H1 (cell line): ENCODE results near the gene ITFG2. TPM values are rescaled to one million over a fixed set of nuclear protein-coding genes. Genes with fewer than 3 reads are reported as not detected.

ENCODE experiments used
- CTCF ChIA-PET: fragments of 300-600 bp; sonication (Branson Sonifier 250); formaldehyde crosslinking; loops from one replicate; lab custom pipeline; 2021; ENCODE audit not compliant: partially characterized antibody; lab: Charles Lee
- POLR2A ChIA-PET: fragments of 300-600 bp; sonication (Branson Sonifier 250); formaldehyde crosslinking; loops from one replicate; lab custom pipeline; 2021; ENCODE audit warnings: inconsistent platforms; ENCODE audit not compliant: partially characterized antibody; lab: Charles Lee
- DNase-seq, 2 experiments: peaks; one replicate each; pipeline versions ENCODE4 v3.0.0 to v3.0.0-alpha.2; 2010 to 2022; ENCODE audit warnings: low spot score in 2 of 2, low read depth in 1 of 2, mixed read lengths in 1 of 2
- FAIRE-seq: peaks from 2 replicates; lab custom pipeline; 2011; peaks lifted over from hg19 to GRCh38; lab: Jason Lieb, UNC
- H2AFZ ChIP-seq: 2 replicates; pipeline ENCODE4 v1.8.1; 2012; ENCODE audit warnings: low read length, inconsistent platforms
- H2AK5ac ChIP-seq: 2 replicates; pipeline ENCODE4 v1.6.1; 2013; ENCODE audit warnings: low read depth, low read length
- H2BK120ac ChIP-seq: replicated peaks from 2 replicates; pipeline ENCODE3; 2013; ENCODE audit warnings: low read depth, low read length, inconsistent platforms
- H2BK12ac ChIP-seq: 2 replicates; pipeline ENCODE4 v1.6.1; 2013; ENCODE audit warnings: low read depth, low read length
- H2BK15ac ChIP-seq: 2 replicates; pipeline ENCODE4 v1.6.1; 2013; ENCODE audit warnings: low read length
- H2BK20ac ChIP-seq: 2 replicates; pipeline ENCODE4 v1.6.1; 2013; ENCODE audit warnings: low read length
- H2BK5ac ChIP-seq: 2 replicates; pipeline ENCODE4 v1.6.1; 2013; ENCODE audit warnings: low read depth, low read length
- H3K14ac ChIP-seq: 2 replicates; pipeline ENCODE4 v1.6.1; 2013; ENCODE audit warnings: inconsistent platforms; ENCODE audit not compliant: insufficient read length
- H3K18ac ChIP-seq: 2 replicates; pipeline ENCODE4 v1.6.1; 2013; ENCODE audit warnings: low read length; ENCODE audit errors: extremely low read depth
- H3K23ac ChIP-seq: 2 replicates; pipeline ENCODE4 v1.6.1; 2013; ENCODE audit warnings: inconsistent platforms; ENCODE audit not compliant: insufficient read length
- H3K23me2 ChIP-seq: 2 replicates; pipeline ENCODE4 v1.6.1; 2013; ENCODE audit warnings: low read depth, low read length
- H3K27ac ChIP-seq: 2 replicates; pipeline ENCODE4 v1.6.1; 2011; ENCODE audit warnings: low read depth, low read length, inconsistent platforms
- H3K27me3 ChIP-seq, 4 experiments: replicated peaks in 1 of 4; 1 replicate in 1 of 4; 2 replicates in 3 of 4; pipeline versions ENCODE4 v1.6.1 to v1.8.1; 2011 to 2013; ENCODE audit warnings: low read length in 3 of 4, mild to moderate bottlenecking in 3 of 4, inconsistent platforms in 2 of 4, mixed read lengths in 2 of 4, moderate library complexity in 1 of 4; ENCODE audit not compliant: control insufficient read depth in 3 of 4, insufficient read depth in 3 of 4; ENCODE audit errors: extremely low read depth in 1 of 4
- H3K36me3 ChIP-seq, 4 experiments: 2 replicates each; pipeline versions ENCODE4 v1.6.1 to v1.8.1; 2011 to 2013; ENCODE audit warnings: mild to moderate bottlenecking in 4 of 4, low read length in 3 of 4, moderate library complexity in 2 of 4, control low read depth in 1 of 4, inconsistent platforms in 1 of 4; ENCODE audit not compliant: insufficient read depth in 4 of 4, control insufficient read depth in 2 of 4
- H3K4ac ChIP-seq: replicated peaks from 2 replicates; pipeline ENCODE3; 2013; ENCODE audit warnings: low read length, low read depth, mixed read lengths, inconsistent platforms; ENCODE audit not compliant: insufficient read length
- H3K4me1 ChIP-seq, 4 experiments: replicated peaks in 1 of 4; 1 replicate in 1 of 4; 2 replicates in 3 of 4; pipeline versions ENCODE4 v1.6.1 to v1.8.1; 2011 to 2013; ENCODE audit warnings: low read length in 3 of 4, inconsistent platforms in 2 of 4, mixed read lengths in 1 of 4; ENCODE audit not compliant: insufficient read depth in 4 of 4, control insufficient read depth in 3 of 4
- H3K4me2 ChIP-seq, 2 experiments: 2 replicates each; pipeline versions ENCODE4 v1.6.1 to v1.8.1; 2011 to 2013; ENCODE audit warnings: low read depth in 2 of 2, low read length in 2 of 2, control low read depth in 1 of 2, inconsistent platforms in 1 of 2, mild to moderate bottlenecking in 1 of 2; ENCODE audit not compliant: insufficient read depth in 1 of 2
- H3K4me3 ChIP-seq, 4 experiments: fragments of 200-600, 300-600 bp in 1 of 4; sonication (generic), shearing (Covaris generic), sonication (Bioruptor Twin) in 1 of 4; 2 replicates each; pipeline versions ENCODE4 v1.5.1 to v1.8.1; 2011 to 2016; ENCODE audit warnings: low read length in 4 of 4, low read depth in 3 of 4, control low read depth in 2 of 4, inconsistent platforms in 2 of 4, mild to moderate bottlenecking in 2 of 4, mixed read lengths in 1 of 4, moderate library complexity in 1 of 4; ENCODE audit not compliant: insufficient read depth in 2 of 4; ENCODE audit errors: extremely low read depth in 1 of 4
- H3K56ac ChIP-seq: replicated peaks from 2 replicates; pipeline ENCODE3; 2013; ENCODE audit warnings: low read depth, mild to moderate bottlenecking, mixed read lengths, low read length, inconsistent platforms; ENCODE audit not compliant: insufficient read length
- H3K79me1 ChIP-seq: 2 replicates; pipeline ENCODE4 v1.6.1; 2013; ENCODE audit warnings: low read depth, low read length, control low read depth
- H3K79me2 ChIP-seq, 2 experiments: 2 replicates each; pipeline versions ENCODE4 v1.6.1 to v1.8.1; 2012 to 2013; ENCODE audit warnings: low read length in 2 of 2, mild to moderate bottlenecking in 2 of 2, inconsistent platforms in 1 of 2; ENCODE audit not compliant: insufficient read depth in 2 of 2, control insufficient read depth in 1 of 2
- H3K9ac ChIP-seq, 4 experiments: replicated peaks in 1 of 4; 1 replicate in 1 of 4; 2 replicates in 3 of 4; pipeline versions ENCODE4 v1.6.1 to v1.8.1; 2011 to 2013; ENCODE audit warnings: low read depth in 3 of 4, low read length in 3 of 4, control low read depth in 2 of 4, mild to moderate bottlenecking in 2 of 4, moderate library complexity in 2 of 4, inconsistent platforms in 1 of 4; ENCODE audit errors: extremely low read depth in 1 of 4
- H3K9me3 ChIP-seq, 2 experiments: 2 replicates each; pipeline versions ENCODE4 v1.6.1 to v1.8.1; 2012 to 2013; ENCODE audit warnings: mild to moderate bottlenecking in 2 of 2, moderate library complexity in 2 of 2, control low read depth in 1 of 2, inconsistent platforms in 1 of 2, low read depth in 1 of 2, low read length in 1 of 2, mixed read lengths in 1 of 2; ENCODE audit not compliant: insufficient read depth in 2 of 2
- H4K20me1 ChIP-seq, 2 experiments: replicated peaks in 1 of 2; 2 replicates each; pipeline versions ENCODE3 to v1.8.1; 2011 to 2013; ENCODE audit warnings: inconsistent platforms in 2 of 2, low read length in 2 of 2, mild to moderate bottlenecking in 1 of 2; ENCODE audit not compliant: insufficient read depth in 2 of 2, control insufficient read depth in 1 of 2
- H4K5ac ChIP-seq: 2 replicates; pipeline ENCODE4 v1.6.1; 2013; ENCODE audit warnings: low read length, low read depth, mixed read lengths, inconsistent platforms; ENCODE audit not compliant: insufficient read length
- H4K8ac ChIP-seq: 2 replicates; pipeline ENCODE4 v1.8.0; 2013; ENCODE audit warnings: mild to moderate bottlenecking, moderate library complexity, low read length, inconsistent platforms; ENCODE audit not compliant: insufficient read depth; ENCODE audit errors: extremely low read depth
- H4K91ac ChIP-seq: replicated peaks from 2 replicates; pipeline ENCODE3; 2013; ENCODE audit warnings: low read length, mixed read lengths, inconsistent platforms; ENCODE audit not compliant: insufficient read length
- BRCA1 ChIP-seq: IDR thresholded peaks from 2 replicates; pipeline ENCODE4 v1.6.1; 2012; ENCODE audit warnings: low read depth, low read length, improper control_type of control experiment
- CBX5 ChIP-seq: fragments of 300-800, 300-1000 bp; sonication (generic); IDR thresholded peaks from 2 replicates; pipeline ENCODE4 v1.7.1; 2016; ENCODE audit warnings: antibody characterized with exemption, low read length, low read depth
- CEBPB ChIP-seq: IDR thresholded peaks from 2 replicates; pipeline ENCODE4 v1.6.1; 2012; ENCODE audit warnings: low read depth, low read length
- CTBP2 ChIP-seq: IDR thresholded peaks from 2 replicates; pipeline ENCODE4 v1.7.0; 2011; ENCODE audit warnings: borderline replicate concordance, mild to moderate bottlenecking, moderate library complexity, mixed read lengths, low read length; ENCODE audit not compliant: insufficient read depth, insufficient read length
- EZH2 ChIP-seq: fragments of 200-600 bp; sonication (generic); IDR thresholded peaks from 2 replicates; pipeline ENCODE4 v1.7.1; 2012; ENCODE audit warnings: low read depth, mild to moderate bottlenecking, moderate library complexity, low read length, inconsistent platforms; ENCODE audit not compliant: severe bottlenecking
- FOSL1 ChIP-seq: IDR thresholded peaks from 2 replicates; pipeline ENCODE4 v1.6.1; 2011; ENCODE audit warnings: mild to moderate bottlenecking, low read depth, low read length, moderate library complexity; ENCODE audit not compliant: insufficient read depth
- HDAC6 ChIP-seq: IDR thresholded peaks from one replicate; pipeline ENCODE4 v1.7.1; 2012; ENCODE audit warnings: low read depth, mild to moderate bottlenecking, inconsistent platforms, low read length, moderate library complexity
- PHF8 ChIP-seq: fragments of 200-600 bp; sonication (generic); conservative IDR thresholded peaks from 2 replicates; pipeline ENCODE4 v1.7.1; 2012; ENCODE audit warnings: low read depth, mild to moderate bottlenecking, inconsistent platforms, low read length, moderate library complexity
- SP2 ChIP-seq: IDR thresholded peaks from 2 replicates; pipeline ENCODE4 v1.6.1; 2012; ENCODE audit warnings: mild to moderate bottlenecking, low read length, inconsistent platforms
- YY1 ChIP-seq: IDR thresholded peaks from 2 replicates; pipeline ENCODE4 v1.6.1; 2011; ENCODE audit warnings: low read depth, mild to moderate bottlenecking, low read length
- WGBS, 2 experiments: shearing (Covaris generic) in 1 of 2; methylation state at CpG; one replicate each; pipeline versions ENCODE4 v1.1.6 to v1.1.7; 2013 to 2015; ENCODE audit warnings: low lambda C conversion rate in 2 of 2, mixed read lengths in 2 of 2, inconsistent platforms in 1 of 2, low coverage in 1 of 2, missing lambda C conversion rate in 1 of 2; ENCODE audit not compliant: insufficient replicate concordance in 2 of 2, insufficient coverage in 1 of 2, insufficient read length in 1 of 2; ENCODE audit errors: extremely low coverage in 1 of 2, missing lambda C conversion rate in 1 of 2; 5-methylcytosine and 5-hydroxymethylcytosine counted together
- polyA plus RNA-seq, 7 experiments: library from polyadenylated mRNA; depleted of rRNA in 3 of 7; stranded (reverse) in 5 of 7; unstranded in 2 of 7; fragments of >200 nt in 5 of 7; fragments of 200-250 nt in 2 of 7; gene quantifications; 1 replicate in 5 of 7; 2 replicates in 1 of 7; 4 replicates in 1 of 7; pipeline versions ENCODE4 v1.2.1 to v1.2.3, GENCODE V29; 2011 to 2013; ENCODE audit warnings: missing spikeins in 2 of 7, mixed read lengths in 2 of 7
- total RNA-seq: library from RNA; stranded (reverse); fragmentation: NEBNext Ultra II Directional; extraction: Animal tissue kit (Norgen Biotek cat#: 25700); gene quantifications from 2 replicates; pipeline ENCODE4 v1.2.1, GENCODE V29; 2021

ITFG2 gene
- total and polyA plus RNA-seq, 2 of the 8 experiments (the other 6 are each of a cell fraction or from before 2014, with no cell fraction given) = 15.0 to 22.9 TPM

DNA sequence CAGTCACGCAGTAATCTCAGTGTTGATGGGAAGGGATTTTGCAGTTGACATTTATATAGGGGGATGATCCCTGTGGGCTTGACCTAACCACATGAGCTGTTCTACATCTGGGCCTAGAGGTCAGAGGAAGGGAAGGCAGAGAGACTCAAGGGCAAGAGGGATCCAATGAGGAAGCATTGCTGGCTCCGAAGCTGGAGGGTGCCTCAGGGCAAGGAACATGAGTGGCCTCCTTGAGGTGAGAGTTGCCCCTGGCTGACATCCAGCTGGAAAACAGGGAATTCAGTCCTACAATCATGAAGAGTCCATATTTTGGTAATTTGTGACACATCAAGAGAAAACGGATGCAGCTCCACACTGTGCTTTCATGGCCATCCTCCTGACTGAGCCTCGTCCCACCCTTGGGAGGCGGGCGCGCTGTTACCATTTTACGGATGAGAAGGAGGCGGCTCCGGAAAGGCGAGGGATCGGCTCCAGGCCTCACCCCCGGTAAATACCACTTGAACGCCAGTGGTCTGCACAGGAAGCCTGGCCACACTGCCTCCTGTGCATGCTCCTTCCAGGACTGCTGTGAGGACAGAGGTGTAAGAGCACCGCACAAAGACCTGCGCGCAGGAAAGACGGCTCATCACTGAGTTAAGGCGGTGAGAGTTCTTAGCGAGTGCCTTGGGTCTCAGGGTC, 36.2 kb upstream of the ITFG2 start:
- Histone ChIP-seq H3K27me3 (no peaks in the 10 kb centered on the region), H3K27ac (no peak overlapping the region), H3K9me3 (no peaks in the 10 kb centered on the region), H3K9ac (no peak overlapping the region), H3K23me2 (no peaks in the 10 kb centered on the region; the same call in 1 of the 2 replicates), H3K56ac (no peak overlapping the region), H3K36me3 (no peaks in the 10 kb centered on the region), H2BK12ac (peak overlapping the region; percentile 13), H2BK5ac (0 out of 2 replicates have a peak overlapping the region, but pooled peaks have one; percentile 61), H3K4me3 (no peak overlapping the region), H3K23ac (no peak overlapping the region), H3K79me1 (no peaks in the 10 kb centered on the region), H2AFZ (no peak overlapping the region), H4K5ac (no peak overlapping the region), H2AK5ac (no peak overlapping the region), H4K20me1 (no peaks in the 10 kb centered on the region), H2BK20ac (peak overlapping the region; percentile 4; the same call in 1 of the 2 replicates), H3K4ac (no peak overlapping the region), H3K4me2 (no peak overlapping the region), H2BK15ac (no peak overlapping the region; the same call in 1 of the 2 replicates), H4K91ac (no peak overlapping the region), H2BK120ac (no peak overlapping the region), H3K14ac (no peak overlapping the region), H3K4me1 (peaks cover 2 to 6% (median 5%) of the 10 kb centered on the region in 4 experiments), H4K8ac (peak overlapping the region; percentile 54; the same call in 1 of the 2 replicates), H3K18ac (peak overlapping the region; percentile 7; the same call in 1 of the 2 replicates), H3K79me2 (no peaks in the 10 kb centered on the region)
- no peak for FAIRE-seq
- WGBS, 2 experiments = 93% methylated on average over 20 of the region's 20 CpGs; no CpG with 5 or more reads in 1 of the 2 experiments
- POLR2A ChIA-PET = interaction anchor here (1.1 to 2.1 kb wide), 3 partner anchors 18 to 27 kb away, joined by 3 to 7 read pairs (median 3); partner anchors contain the start of gene FKBP4
- CTCF ChIA-PET = interaction anchor here (0.5 to 2.3 kb wide), 4 partner anchors 8 to 150 kb away, joined by 3 to 5 read pairs (median 4); no protein-coding TSS in a partner anchor
- DNase-seq = no peak
- TF ChIP-seq HDAC6 (no peak), FOSL1 (no peak), CTBP2 (no peak), PHF8 (no peak), CEBPB (no peak), EZH2 (no peak), BRCA1 (no peak), YY1 (no peak), CBX5 (no peak), SP2 (no peak)
